A172 (cell line): ENCODE data around the gene RIN2. TPM values are rescaled to one million over a fixed set of nuclear protein-coding genes. Genes with fewer than 3 reads are reported as not detected.
A peak's percentile ranks its signal among the peaks of the same experiment; 100 is the strongest.

Experiments
- DNase-seq: peaks from one replicate; pipeline ENCODE4 v3.0.0-alpha.2; 2015; ENCODE audit warnings: low spot score
- total RNA-seq: library from RNA; depleted of rRNA; stranded (reverse); fragments of >200 nt; shearing (Covaris generic); gene quantifications from 2 replicates; pipeline ENCODE4 v1.2.3, GENCODE V29; 2014

Gene RIN2
- total RNA-seq, 1 experiment from 2014 or later = 29.3 TPM

GRCh38 chr20:19761841-19762240, 3.8 kb downstream of the RIN2 start:
- no peak for DNase-seq

- DNase-seq = no peak
Observed at GRCh38 chr20:19764207-19764606, 6.1 kb downstream of the RIN2 start.

DNA sequence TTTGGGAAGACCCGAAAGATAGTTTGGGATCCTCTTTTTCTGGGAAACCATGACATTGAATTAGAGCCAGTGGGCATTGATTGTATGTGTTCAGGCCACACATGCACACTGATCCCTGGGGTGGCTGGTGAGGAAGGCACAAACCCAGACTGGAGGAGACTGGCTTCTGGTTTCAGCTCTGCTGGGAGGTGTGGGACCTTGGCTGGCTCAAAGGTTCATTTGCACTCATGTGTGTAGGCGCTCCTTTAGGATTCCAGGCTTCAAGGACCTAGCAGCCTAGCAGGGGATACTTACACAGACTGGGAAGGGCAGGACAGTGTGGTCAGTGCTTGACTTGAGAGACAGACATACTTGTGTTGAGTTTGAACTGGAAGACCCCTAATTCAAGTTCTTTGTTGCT, 7.2 kb downstream of the RIN2 start:
- DNase-seq = no peak

GRCh38 chr20:19765913-19766312, 7.9 kb downstream of the RIN2 start:
- no peak for DNase-seq

GRCh38 chr20:19767070-19767469, 9.0 kb downstream of the RIN2 start:
- DNase-seq = no peak

DNA sequence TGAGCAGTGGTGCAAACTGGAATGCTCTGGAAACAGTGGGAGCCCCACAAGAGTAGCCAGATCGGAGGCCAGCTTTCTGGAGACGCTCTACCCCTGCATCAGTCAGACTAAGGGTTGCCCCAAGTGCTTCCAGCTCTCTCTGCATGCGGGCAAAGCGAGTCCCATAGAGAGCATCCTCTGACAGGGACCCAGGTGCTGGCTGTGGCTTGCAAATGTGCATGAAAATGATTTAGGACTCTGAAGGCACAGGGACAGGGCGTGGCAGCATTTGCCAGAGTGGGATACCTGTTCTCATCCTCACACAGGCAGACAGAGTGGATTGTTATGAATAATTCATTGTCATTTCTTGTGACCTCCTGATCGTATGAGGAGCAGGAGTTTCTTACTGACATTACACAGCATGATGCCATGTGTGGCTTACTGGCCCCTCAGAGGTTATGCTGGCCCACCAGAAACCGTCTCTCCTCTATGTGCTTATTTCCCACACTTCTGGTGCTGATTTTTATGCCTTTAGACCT, 10.3 kb downstream of the RIN2 start:
- no peak for DNase-seq

DNA sequence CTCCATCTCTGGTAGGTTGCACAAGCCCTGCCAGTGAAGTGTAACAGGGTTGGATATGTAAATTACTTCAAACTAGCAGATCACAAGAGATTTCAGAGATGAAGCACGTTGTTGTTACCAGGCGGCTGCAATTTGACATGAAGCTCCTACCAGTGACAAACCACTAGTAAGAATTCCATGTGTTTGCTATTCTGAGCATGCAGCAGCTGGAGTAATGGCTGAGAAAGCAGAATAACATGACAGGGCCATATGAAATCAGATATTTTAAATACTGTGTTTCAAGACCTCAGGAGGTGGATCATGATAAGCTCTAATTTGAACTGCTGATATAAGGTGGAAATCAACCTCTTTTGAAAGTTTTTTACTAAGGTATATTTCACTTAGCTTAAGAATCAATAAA, 11.4 kb downstream of the RIN2 start:
- DNase-seq = no peak

DNA sequence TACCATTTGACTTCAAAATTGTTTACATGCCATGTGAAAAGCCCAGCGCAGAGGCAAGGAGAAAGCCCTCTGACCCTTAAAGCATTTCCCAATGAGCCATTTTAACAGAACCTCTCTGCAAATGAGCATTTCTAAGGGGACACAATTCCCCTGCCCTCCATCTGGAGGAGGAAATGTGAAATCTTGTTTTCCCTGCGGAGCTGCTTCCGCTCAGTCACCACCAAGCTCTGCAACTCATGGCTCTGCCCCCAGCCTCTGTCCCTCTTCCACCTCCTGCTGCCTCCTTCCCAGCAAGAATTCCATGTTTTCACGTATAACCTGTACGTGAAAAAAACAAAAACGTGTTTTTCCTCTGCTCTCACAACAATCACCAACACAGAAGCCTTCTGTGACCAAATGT, 12.3 kb downstream of the RIN2 start:
- DNase-seq = no peak

DNA sequence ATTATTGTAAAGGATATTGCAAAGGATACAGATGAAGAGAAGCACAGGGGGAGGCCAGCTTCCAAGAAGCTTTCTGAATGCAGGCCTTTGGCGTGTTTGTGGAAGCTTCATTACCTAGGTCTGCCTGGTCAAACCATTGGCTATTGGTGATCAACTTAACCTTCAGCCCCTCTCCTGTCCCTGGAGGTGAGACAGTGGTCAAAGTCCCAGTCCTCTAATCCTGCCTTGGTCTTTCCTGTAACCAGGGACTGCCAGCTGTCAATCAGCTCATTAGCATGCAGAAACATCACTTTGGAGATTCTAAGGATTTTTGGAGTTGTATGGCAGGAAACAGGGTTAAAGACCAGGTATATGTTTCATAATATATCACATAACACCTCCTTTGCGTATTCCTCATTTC, 13.0 kb downstream of the RIN2 start:
- no peak for DNase-seq

DNA sequence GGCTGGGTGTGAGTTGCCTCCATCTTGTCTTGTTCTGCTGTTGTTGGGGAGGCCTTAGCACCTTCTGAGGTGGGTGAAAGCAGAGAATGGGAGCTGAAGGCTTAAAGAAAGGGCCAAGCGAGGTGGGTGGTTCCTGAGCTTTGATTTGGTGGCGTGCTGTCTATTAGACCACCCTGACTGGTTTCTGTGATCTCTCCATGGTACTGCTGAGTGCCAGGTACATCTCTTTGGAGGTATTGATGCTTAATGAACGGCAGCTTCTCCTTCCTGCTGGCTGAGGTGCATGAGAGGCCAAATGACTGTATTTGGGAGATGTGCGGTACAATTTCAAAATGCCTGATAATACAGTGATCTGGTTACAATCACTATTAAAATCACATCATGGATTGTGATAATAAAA, 15.4 kb downstream of the RIN2 start:
- DNase-seq = no peak

- DNase-seq = no peak
Observed at GRCh38 chr20:19774135-19774933, 16.3 kb downstream of the RIN2 start.

- DNase-seq = no peak
Observed at GRCh38 chr20:19775353-19776253, 17.5 kb downstream of the RIN2 start.

GRCh38 chr20:19777315-19777714, 19.3 kb downstream of the RIN2 start:
- no peak for DNase-seq

DNA sequence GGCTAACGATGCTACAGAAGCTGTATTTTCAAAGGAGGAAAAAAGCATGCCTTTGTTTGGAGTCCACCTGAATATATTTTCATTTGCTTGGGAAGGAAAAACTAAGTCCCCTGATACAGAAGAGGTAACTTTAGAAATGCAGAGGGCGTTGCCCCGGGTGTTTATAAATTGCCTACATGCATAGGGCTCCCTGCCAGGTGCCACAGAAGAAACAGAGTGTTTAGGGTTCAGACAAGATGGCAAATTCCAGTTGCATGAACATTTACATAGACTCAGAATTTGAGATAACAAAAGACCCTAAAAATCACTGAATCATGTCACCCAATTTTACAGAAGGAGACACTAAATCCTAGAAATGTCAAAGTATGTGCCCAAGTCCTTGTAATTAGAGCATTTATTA, 19.9 kb downstream of the RIN2 start:
- no peak for DNase-seq

DNA sequence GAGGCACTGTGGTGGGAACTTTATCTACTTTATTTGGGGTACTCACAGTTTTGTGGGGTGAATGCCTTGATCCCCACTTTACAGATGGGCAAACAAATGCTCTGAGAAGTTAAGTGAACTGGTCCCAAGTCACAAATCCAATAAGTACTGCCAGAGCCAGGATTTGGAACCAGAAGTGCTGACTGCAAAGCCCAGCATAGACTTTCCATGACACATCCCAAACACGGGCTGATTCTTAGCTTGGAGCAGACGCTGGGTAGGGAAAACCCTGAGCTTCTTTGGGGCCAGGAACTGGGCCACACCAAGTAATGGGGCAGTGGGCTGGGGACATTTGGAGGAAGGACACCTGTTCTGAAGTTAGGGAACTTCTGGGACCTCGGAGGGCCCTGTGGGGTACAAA, 20.3 kb downstream of the RIN2 start:
- no peak for DNase-seq

DNA sequence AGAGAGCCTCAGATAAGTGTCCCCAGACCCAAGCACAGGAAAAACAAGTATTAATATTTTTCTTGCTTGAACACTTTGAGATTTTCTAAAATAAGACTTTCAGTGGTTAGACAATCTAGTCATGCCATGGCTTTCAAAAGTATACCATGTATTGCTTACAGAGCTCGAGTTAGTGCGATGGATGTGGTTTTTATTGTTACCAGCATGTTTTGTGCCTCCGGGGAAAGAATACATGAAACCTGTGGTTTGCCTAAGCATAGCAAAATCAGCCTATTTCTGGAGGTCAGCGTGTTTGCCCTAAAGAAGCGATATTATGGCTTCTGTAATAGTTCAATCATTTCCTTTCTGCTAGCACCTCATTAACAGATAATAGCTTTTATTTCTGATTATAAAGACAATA, 21.6 kb downstream of the RIN2 start:
- DNase-seq = no peak

- no peak for DNase-seq
Observed at GRCh38 chr20:19780261-19780660, 22.2 kb downstream of the RIN2 start.

GRCh38 chr20:19781235-19781634, 23.2 kb downstream of the RIN2 start:
- no peak for DNase-seq

- DNase-seq = no peak
Observed at GRCh38 chr20:19782669-19783068, 24.6 kb downstream of the RIN2 start.

DNA sequence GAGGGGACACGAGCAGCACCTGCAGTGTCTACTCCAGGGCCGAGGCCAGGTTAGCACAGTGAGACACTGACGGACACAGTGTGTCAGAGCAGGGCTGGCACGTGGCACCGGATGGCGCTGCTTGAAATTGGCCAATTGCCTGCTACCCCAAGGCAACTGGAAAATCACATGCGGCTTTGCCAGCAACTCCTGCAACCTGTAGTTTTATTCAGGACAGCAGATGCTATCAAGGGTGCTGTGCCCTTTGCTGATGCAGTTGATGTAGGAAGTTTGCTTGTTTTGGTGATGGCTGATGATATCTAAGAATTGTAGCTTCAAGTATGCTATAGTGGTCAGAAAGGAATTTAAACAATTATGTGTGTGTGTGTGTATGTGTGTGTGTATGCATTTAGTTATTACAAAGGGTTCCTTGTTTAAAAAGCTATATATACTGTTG, 25.9 kb downstream of the RIN2 start:
- DNase-seq = peak; percentile 63

DNA sequence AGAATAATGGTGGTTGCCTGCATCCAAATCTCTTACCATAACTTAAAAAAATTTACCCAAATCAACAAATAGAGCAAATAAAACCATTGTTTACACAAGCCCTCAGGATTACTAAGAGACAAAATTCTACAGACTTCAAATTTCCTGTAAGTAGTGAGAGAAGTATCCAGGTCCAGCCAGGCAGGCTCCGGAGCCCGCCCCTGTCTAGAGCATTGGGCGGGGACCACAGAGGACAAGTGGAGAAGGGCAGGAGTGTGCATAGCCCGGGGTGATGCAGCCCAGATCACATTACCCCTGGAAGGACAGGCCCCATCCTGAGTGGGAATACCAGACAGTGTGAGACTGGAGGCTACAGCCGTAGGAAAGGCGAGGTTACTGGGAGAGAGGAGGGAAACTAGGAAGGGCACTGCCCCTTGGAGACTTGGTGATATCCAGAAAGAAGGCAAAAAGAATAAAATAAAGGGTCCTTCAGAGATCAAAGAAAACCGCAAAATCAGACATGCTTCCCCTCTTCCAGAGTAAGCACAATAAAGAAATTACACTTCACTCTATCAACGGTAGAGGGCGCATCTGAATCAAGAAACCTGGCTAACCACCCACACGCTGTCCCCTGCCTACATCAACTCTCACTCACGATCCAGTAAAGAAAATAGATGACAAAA, 26.6 kb downstream of the RIN2 start:
- DNase-seq = peak; percentile 84
